Stimulated activated CD8-positive, alpha-beta memory T cell treated with anti-CD3 and anti-CD28 coated beads, Interleukin-15, amount 100 ng/mL, for 24 hours (primary cell): ENCODE measurements around the gene AGRN.
"Not testable (repeated sequence)": the region's sequence is repeated elsewhere in the genome, so short reads cannot be mapped to it uniquely, and the experiment has no call there.

Experiments
- DNase-seq: peaks from one replicate; pipeline ENCODE4 v3.0.0-alpha.2; 2020; ENCODE audit warnings: low read depth

Gene AGRN

DNA sequence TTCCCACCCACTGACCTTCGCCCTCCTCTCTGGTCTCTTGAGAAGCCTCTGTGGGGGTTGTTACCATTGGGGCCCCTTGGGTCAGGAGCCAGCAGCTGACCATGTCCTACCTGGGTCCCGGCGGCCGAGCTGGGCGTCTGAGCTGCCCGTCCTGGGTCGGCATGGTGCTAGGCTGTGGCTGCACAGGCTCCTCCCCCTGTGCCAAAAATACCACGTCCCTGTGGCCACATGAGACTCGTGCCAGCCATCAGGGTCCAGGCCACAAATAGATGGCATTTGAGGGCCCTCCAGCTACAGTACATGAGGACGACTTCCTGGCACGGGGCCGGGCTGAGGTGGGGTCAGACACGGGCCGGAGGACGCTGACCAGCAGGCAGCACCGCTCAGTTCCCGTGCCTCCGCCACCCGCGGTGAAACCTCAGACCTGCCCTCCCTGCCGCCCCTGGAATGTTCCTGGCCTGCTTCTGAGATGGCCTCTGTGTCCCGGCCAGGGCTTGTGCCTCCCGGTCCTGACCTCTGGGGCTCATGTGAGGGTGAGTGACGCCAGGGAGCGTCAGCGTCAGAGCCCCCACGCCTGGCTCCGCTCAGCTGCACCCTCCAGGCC, 37.9 kb upstream of the AGRN start, which contains the start of gene PERM1:
TSS of gene PERM1 (minus strand) at position 139 of the 604 bp plus-strand sequence. CDS start 1,064 bp downstream, outside the sequence.
- no peak for DNase-seq

GRCh38 chr1:982765-983436, 37.0 kb upstream of the AGRN start:
- DNase-seq = no peak

DNA sequence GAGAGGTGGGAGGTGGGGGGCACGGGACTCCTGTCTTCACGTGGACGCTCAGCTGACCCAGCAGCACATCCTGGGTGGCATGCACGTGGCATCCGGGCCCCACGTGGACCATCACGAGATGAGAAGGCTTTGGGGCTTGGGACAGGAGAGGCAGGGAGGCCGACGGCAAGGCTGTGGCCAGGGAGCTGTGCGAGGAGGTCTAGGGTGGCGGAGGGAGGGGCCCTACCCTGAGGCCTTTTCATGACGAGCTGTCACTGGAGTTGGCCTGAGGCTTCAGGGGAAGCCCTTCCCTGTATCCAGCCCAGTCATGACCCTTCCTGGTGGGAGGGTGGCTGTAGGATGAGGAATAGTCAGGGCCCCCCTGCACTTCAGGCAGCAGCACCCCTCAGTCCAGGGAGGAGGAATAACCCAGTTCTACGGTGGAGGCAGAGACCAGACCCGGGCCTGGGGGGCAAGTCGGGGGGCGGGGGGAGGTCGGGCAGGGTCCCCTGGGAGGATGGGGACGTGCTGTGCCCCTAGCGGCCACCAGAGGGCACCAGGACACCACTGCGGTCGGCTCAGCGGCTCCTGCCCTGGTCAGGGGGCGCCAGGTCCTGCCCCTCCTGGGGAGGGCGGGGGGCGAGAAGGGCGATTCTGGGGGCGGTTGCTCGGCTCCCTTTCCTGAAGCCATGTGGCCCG, 36.0 kb upstream of the AGRN start:
- DNase-seq = peak; percentile 52

GRCh38 chr1:984476-984814, 35.5 kb upstream of the AGRN start:
- no peak for DNase-seq

DNA sequence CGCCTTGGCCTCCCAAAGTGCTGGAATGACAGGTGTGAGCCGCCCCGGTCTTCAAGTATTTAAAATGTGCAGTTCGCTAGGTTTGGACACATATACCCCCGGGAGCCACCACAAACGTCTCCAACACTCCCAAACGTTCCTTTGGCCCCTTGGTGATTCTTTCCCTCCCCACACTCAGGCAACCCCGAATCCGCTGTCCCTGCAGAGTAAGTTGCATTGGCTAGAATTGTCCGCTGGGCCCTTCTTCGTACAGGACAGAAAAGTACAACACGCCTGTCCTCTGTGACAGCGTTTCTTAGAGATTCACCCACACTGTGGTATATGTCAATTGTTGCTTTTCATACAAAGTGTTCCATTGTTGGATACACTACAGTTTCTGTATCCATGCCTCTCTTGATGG, 34.8 kb upstream of the AGRN start:
- DNase-seq = no peak

DNA sequence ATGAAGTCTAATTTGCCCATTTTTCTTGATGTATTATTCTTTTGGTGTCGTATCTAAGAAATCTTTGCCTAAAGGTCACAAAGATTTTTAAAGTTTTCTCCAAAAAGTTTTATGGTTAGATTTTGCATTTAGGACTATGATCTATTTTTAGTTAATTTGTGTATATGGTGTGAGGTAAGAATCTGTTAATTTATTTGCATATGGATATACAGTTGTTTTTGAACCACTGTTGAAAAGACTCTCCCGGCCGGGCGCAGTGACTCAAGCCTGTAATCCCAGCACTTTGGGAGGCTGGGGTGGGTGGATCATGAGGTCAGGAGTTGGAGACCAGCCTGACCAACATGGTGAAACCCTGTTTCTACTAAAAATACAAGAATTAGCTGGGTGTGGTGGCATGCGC, 31.9 kb upstream of the AGRN start:
- DNase-seq = not testable (repeated sequence)

- not testable (repeated sequence) for DNase-seq
These were observed 28.6 kb upstream of the AGRN start for GRCh38 chr1:991275-991674.

DNA sequence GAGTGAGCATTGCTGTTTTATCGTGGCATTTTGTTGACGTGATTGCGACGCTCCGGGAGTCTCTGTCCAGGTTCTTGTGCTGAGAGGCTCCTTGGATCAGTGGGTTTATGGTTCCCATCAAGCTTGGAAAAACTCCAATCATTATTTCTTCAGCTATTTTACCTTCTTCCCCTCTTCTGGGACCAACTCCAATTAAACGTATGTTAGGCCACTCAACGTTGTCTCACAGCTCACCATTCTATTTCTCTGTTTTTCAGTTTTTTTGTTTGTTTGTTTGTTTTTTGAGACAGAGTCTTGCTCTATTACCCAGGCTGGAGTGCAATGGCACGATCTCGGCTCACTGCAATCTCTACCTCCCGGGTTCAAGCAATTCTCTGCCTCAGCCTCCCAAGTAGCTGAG, 28.0 kb upstream of the AGRN start:
- DNase-seq = no peak

DNA sequence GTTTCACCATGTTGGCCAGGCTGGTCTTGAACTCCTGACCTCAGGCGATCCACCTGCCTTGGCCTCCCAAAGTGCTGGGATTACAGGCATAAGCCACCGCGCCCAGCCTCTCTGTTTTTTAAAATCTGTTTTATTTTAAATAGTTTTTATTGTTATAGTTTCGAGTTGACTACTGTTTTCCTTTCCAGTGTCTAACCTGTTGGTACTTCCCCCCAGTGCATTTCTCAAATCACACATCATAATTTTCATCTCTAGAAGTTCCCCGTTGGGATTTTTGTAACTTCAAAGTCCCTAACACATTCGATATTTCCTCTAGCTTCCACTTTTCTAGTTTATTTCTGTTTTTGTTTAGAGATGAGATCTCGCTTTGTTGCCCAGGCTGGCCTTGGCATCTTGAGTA, 27.6 kb upstream of the AGRN start:
- no peak for DNase-seq

- DNase-seq = no peak
These were observed 26.4 kb upstream of the AGRN start for GRCh38 chr1:993379-993995.

DNA sequence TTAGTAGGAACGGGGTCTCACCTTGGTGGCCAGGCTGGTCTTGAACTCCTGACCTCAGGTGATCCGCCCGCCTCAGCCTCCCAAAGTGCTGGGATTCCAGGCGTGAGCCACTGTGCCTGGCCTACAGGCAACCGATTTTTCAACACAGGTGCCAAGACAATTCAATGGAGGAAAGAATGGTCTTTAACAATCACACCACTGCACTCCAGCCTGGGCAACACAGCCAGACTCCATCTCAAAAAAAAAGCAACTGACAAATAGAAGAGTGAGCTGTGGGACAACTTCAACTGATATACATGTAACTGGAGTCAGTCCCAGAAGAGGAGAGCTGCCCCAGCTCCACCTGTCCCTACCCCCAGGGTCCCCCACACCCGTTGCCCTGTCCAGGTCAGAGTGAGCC, 25.4 kb upstream of the AGRN start:
- DNase-seq = not testable (repeated sequence)

- no peak for DNase-seq
These were observed 24.0 kb upstream of the AGRN start for GRCh38 chr1:995665-996633.

- no peak for DNase-seq
These were observed 22.8 kb upstream of the AGRN start for GRCh38 chr1:996851-997712.

- no peak for DNase-seq
These were observed 22.3 kb upstream of the AGRN start for GRCh38 chr1:997713-997992.

- DNase-seq = no peak
These were observed 21.8 kb upstream of the AGRN start for GRCh38 chr1:997993-998744.

- no peak for DNase-seq
These were observed 21.2 kb upstream of the AGRN start for GRCh38 chr1:998745-998994.

- DNase-seq = no peak
These were observed 20.8 kb upstream of the AGRN start for GRCh38 chr1:998995-999724.

DNA sequence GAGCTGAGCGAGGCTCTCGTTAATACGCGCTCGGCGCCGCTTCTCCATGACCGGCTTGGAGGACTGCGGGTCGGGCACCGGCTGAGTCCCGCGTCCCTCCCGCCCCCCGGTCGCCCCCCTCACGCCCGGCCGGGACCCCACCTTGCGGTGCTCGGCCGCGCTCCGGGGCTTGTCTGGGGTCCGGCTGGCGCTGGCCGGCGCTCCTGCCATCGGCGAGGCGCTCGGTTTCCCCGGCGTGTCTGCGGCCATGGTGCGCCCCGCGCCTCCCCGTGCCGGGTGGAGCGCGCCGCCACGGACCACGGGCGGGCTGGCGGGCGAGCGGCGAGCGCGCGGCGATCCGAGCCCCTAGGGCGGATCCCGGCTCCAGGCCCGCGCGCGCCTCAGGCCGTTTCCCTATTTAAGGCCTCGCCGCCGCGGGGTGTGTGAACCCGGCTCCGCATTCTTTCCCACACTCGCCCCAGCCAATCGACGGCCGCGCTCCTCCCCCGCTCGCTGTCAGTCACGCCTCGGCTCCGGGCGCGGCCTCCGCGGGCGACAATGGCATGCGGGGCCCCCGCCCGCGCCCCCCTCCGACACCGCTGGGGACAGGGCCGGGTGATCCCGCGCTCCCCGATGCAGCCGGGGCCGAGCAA, 20.1 kb upstream of the AGRN start, which contains the start of gene HES4:
TSS of gene HES4 (minus strand) at position 373 of the 632 bp plus-strand sequence. CDS start at position 249, 124 bp downstream.
- DNase-seq = no peak

DNA sequence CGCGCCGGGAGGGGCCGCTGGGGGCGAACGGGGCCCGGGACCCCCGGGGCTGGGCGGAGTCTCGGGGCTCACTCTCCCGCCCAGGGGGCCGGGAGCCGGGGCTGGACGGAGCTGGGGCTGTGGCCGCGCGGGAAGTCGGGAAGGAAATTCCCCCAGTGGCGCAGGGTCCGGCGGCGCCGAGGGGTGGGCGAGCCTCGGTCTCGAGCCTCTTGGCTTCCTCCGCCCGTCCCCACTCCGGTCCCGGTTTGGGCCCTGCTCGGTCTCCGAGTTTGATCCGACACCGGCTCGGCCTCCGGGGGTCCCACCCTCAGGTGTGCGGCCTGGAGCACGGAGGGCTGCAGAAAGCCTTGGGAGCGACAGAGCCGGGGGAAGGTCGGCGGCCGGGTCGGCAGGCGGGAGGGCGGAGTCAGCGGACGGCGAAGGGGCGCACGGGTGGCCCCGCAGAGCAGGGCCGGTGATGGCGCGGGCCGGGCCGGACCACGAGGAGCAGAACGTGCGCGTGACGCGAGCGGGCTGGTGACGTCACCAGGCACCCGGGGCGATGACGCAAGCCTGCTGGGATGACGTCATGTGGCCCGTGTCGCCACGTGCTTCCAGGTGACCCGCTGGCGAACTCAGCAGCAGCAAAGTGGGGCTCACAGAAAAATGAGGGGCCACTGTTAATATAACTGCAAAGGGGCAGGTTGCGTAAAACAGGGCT, 19.4 kb upstream of the AGRN start:
- DNase-seq = peak; percentile 50
